H7 (cell line): ENCODE measurements around the gene CIRBP. TPM values are rescaled to one million over a fixed set of nuclear protein-coding genes. Genes with fewer than 3 reads are reported as not detected.

Experiments
- DNase-seq: peaks from one replicate; pipeline ENCODE4 v3.0.0; 2012
- H3K27me3 ChIP-seq: 2 replicates; pipeline ENCODE4 v1.6.0; 2011; ENCODE audit warnings: mild to moderate bottlenecking, low read length; ENCODE audit not compliant: control insufficient read depth, insufficient read depth
- H3K36me3 ChIP-seq: replicated peaks from 2 replicates; pipeline ENCODE4 v1.5.1; 2011; ENCODE audit warnings: low read length; ENCODE audit not compliant: control insufficient read depth, insufficient read depth
- H3K4me3 ChIP-seq: 2 replicates; pipeline ENCODE4 v1.5.1; 2011; ENCODE audit warnings: low read depth, mild to moderate bottlenecking, control low read depth, low read length, moderate library complexity; ENCODE audit not compliant: insufficient read depth
- total RNA-seq: library from RNA; depleted of rRNA; stranded (reverse); fragments of >200 nt; shearing (Covaris generic); gene quantifications from 2 replicates; pipeline ENCODE4 v1.2.3, GENCODE V29; 2014

The CIRBP gene
- total RNA-seq, 1 experiment from 2014 or later = 221 TPM

DNA sequence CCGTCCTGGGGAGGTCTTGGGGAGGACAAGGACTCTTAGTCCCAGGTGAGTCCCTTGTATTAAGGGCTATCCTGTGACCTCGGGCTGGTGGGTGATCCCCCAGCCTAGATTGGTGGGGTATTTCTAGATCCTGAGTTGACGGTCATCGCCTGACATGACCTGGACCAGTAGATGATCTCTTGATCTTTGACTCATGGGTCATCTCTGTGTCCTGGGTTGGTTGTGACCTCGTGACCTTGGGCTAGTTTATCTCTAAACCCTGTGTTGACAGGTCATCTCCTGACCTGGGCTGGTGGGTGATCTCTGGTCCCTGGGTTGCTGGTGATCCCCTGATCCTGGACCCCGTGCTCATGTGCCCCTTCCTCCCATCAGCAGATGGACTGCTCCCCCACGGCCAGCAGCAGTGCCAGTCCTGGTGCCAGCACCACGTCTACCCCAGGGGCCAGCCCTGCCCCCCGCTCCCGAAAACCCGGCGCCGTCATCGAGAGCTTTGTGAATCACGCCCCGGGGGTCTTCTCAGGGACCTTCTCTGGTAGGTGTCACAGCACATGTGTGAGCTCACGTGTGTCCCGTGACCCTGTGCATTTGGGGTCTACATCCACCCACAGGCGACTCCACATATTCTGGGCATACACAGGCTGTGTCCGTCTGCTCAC lies 14.5 kb upstream of the CIRBP start:
- Histone ChIP-seq H3K27me3 (no peaks in the 10 kb centered on the region), H3K4me3 (no peak overlapping the region), H3K36me3 (peaks cover 19% of the 10 kb centered on the region)
- no peak for DNase-seq

- Histone ChIP-seq H3K36me3 (peaks cover 19% of the 10 kb centered on the region), H3K4me3 (no peak overlapping the region), H3K27me3 (no peaks in the 10 kb centered on the region)
- DNase-seq = no peak
Measured at GRCh38 chr19:1255186-1256161, 13.7 kb upstream of the CIRBP start.

GRCh38 chr19:1256646-1257474 lies 12.3 kb upstream of the CIRBP start:
- Histone ChIP-seq H3K36me3 (peaks cover 19% of the 10 kb centered on the region), H3K4me3 (no peak overlapping the region), H3K27me3 (no peaks in the 10 kb centered on the region)
- no peak for DNase-seq

DNA sequence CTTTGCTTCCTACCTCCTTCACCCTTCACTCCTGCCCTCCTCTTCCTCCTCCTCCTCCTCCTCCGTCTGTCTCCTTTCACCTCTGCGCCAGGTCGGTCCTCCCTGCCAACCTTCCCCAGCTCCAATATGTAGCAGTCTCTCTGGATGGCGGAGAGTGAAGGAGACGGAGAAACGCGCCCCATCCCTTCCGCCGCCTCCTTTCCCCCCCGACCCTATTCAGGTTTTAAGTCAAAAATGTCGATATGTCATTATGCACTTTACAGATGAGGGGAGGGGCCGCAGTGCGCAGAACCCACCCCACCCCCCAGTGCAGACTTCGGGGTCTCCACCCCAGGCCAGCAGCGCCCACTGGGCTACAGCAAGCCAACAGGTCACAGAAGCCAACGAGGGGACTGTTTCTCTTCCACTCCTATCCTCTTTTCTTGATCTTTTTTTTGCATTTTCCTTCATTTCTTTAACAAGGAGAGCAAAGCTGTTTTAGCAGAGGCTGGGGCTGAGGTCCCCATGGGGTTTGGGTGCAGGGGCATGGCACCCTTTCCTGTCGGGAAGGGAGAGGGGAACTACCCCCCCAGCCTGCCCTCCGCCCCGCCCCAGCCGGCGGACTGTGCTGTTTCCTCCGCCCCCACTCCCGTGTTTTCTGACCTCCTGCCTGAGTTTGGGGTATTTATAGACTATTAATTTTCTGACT lies 11.5 kb upstream of the CIRBP start:
- H3K36me3 ChIP-seq = peaks cover 19% of the 10 kb centered on the region
- H3K4me3 ChIP-seq = no peak overlapping the region
- DNase-seq = no peak
- H3K27me3 ChIP-seq = no peaks in the 10 kb centered on the region

- Histone ChIP-seq H3K4me3 (no peak overlapping the region), H3K36me3 (peaks cover 19% of the 10 kb centered on the region), H3K27me3 (no peaks in the 10 kb centered on the region)
- DNase-seq = no peak
Measured at GRCh38 chr19:1258163-1258492, 11.0 kb upstream of the CIRBP start.

GRCh38 chr19:1258707-1259205 lies 10.4 kb upstream of the CIRBP start:
- no peaks in the 10 kb centered on the region for H3K27me3 ChIP-seq
- DNase-seq = no peak
- H3K4me3 ChIP-seq = no peak overlapping the region

GRCh38 chr19:1259206-1259875 lies 9.8 kb upstream of the CIRBP start:
- Histone ChIP-seq H3K36me3 (peaks cover 20% of the 10 kb centered on the region), H3K4me3 (peak overlapping the region; percentile 3; the same call in 1 of the 2 replicates), H3K27me3 (no peaks in the 10 kb centered on the region)
- DNase-seq = peak; percentile 87

More at GRCh38 chr19:1258707-1259205, 10.4 kb upstream of the CIRBP start:
- H3K36me3 ChIP-seq = peaks cover 19% of the 10 kb centered on the region

DNA sequence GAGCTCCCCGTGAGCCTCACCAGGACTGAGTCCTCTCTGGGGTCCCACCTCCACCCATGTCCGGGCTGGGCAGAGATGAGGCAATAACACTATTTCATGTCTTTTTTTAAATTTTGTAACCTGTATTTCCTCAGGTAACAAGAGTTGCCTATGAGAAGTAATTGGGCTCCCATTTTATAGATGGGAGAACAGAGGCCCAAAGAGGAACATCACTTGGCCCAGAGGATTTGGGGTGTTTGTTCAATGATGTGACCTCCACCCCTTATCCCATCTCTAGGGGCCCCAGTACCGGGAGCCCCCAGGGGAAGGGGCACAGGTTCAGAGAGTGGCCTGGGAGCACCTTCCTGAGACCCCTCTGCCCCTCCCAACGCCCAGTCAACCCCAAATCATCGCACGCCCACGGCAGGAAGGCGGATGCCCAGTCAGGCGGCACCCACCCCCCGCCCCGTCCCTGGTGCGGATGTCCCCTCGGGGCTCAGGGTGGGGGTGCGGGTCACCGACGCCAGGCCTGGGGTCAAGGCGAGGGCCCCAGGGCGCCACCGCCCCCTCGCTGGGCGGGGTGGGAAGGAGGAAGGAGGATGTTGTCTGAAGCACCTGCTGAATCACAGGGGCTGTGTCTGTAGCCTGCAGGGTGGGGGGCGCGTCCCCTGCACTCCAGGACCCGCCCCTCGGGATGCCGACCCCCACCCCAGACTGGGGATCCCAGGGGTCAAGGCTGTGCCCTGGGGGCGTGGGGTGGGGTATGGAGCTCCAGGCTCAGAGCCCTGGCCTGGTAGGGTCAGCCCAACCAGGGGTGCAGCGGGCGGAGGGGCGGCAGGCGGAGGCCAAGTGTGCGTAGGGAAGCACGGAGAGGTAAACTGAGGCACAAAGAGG lies 9.0 kb upstream of the CIRBP start:
- Histone ChIP-seq H3K4me3 (peak overlapping the region; percentile 33), H3K36me3 (peaks cover 13% of the 10 kb centered on the region), H3K27me3 (no peaks in the 10 kb centered on the region)
- peak; percentile 85 for DNase-seq

DNA sequence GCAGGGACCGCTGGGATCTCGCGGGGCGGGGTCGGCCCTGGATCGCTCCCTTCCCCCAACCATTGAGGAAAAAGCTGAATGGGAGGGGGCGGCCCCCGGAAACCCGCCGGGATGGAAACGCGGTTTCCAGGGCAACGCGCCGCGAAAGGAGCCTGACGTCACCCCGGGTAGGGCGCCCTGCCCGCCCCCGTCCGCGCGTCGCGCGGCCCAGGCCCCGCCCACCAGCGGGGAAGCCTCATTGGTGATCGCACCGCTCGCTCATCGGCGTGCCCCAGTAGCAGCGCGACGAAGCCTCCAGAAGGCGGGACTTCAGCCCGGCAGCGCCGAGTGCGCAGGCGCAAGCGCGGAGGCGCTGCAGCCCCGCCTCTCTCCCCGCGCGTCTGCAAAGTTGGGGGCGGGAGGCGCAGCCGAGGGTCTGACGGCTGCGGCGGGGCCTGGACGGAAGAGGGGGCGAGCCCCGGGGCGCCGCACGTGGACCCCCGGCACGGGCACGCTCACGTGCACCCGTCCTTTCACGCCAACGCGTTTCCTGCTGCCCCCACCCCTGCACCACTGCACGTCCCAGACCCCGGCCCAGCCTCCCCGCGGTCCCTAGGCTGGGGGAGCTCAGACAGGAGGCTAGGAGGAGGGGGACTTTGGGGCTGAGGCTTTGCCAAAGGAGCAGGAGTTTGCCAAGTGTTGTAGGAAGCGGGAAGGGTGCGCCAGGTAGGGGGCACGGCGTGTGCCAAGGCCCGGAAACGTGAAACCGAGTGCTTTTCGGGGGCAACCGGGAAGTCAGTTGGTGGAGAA lies 8.2 kb upstream of the CIRBP start:
- no peaks in the 10 kb centered on the region for H3K27me3 ChIP-seq
- peak overlapping the region; percentile 78 for H3K4me3 ChIP-seq
- peaks cover 7% of the 10 kb centered on the region for H3K36me3 ChIP-seq
- peak; percentile 100 for DNase-seq

- Histone ChIP-seq H3K27me3 (no peaks in the 10 kb centered on the region), H3K4me3 (peak overlapping the region; percentile 78), H3K36me3 (peaks cover 6% of the 10 kb centered on the region)
- DNase-seq = peak; percentile 81
Measured at GRCh38 chr19:1261538-1261797, 7.7 kb upstream of the CIRBP start.

GRCh38 chr19:1261798-1262622 lies 7.1 kb upstream of the CIRBP start:
- Histone ChIP-seq H3K27me3 (peaks cover under 1% of the 10 kb centered on the region; the same call in 1 of the 2 replicates), H3K4me3 (peak overlapping the region; percentile 78), H3K36me3 (peaks cover 3% of the 10 kb centered on the region)
- peak; percentile 69 for DNase-seq
